ENCODE measurements around the gene TMEM150A.

- TF ChIP-seq RCOR1 (IDR thresholded peaks at IDR 0.05; ENCODE audit: low read depth, low read length) (no peak), RAD21 (conservative IDR thresholded peaks at IDR 0.05 in 1 of 2, IDR thresholded peaks at IDR 0.05 in 1 of 2) (no peak), MAZ (IDR thresholded peaks at IDR 0.05; ENCODE audit: borderline replicate concordance, low read depth, low read length) (no peak), MYC (IDR thresholded peaks at IDR 0.05; ENCODE audit: borderline replicate concordance, low read length) (no peak), CHD2 (IDR thresholded peaks at IDR 0.05; ENCODE audit: low read length, partially characterized antibody) (no peak), REST (IDR thresholded peaks at IDR 0.05) (no peak), POLR2A (IDR thresholded peaks at IDR 0.05; ENCODE audit: low read length) (no peak), USF2 (IDR thresholded peaks at IDR 0.05) (no peak), EP300 (IDR thresholded peaks at IDR 0.05) (no peak), ELK1 (IDR thresholded peaks at IDR 0.05; ENCODE audit: low read depth, low read length) (no peak), POLR2AphosphoS2 (conservative IDR thresholded peaks at IDR 0.05; ENCODE audit: low read length) (no peak)
- TF ChIP-seq, protein P1, sequence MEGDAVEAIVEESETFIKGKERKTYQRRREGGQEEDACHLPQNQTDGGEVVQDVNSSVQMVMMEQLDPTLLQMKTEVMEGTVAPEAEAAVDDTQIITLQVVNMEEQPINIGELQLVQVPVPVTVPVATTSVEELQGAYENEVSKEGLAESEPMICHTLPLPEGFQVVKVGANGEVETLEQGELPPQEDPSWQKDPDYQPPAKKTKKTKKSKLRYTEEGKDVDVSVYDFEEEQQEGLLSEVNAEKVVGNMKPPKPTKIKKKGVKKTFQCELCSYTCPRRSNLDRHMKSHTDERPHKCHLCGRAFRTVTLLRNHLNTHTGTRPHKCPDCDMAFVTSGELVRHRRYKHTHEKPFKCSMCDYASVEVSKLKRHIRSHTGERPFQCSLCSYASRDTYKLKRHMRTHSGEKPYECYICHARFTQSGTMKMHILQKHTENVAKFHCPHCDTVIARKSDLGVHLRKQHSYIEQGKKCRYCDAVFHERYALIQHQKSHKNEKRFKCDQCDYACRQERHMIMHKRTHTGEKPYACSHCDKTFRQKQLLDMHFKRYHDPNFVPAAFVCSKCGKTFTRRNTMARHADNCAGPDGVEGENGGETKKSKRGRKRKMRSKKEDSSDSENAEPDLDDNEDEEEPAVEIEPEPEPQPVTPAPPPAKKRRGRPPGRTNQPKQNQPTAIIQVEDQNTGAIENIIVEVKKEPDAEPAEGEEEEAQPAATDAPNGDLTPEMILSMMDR (IDR thresholded peaks at IDR 0.05): no peak
- TF ChIP-seq, protein P2, sequence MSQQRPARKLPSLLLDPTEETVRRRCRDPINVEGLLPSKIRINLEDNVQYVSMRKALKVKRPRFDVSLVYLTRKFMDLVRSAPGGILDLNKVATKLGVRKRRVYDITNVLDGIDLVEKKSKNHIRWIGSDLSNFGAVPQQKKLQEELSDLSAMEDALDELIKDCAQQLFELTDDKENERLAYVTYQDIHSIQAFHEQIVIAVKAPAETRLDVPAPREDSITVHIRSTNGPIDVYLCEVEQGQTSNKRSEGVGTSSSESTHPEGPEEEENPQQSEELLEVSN (IDR thresholded peaks at IDR 0.05; ENCODE audit: borderline replicate concordance, low read depth): no peak
Measured at GRCh38 chr2:85651097-85651496, 48.6 kb upstream of the TMEM150A start.
